Effector CD8-positive, alpha-beta T cell (primary cell): ENCODE results near the gene ADAM12.
"Not testable (repeated sequence)": the region's sequence is repeated elsewhere in the genome, so short reads cannot be mapped to it uniquely, and the experiment has no call there.

Source experiments
- DNase-seq: peaks from one replicate; lab custom pipeline; 2025; lab: John Stamatoyannopoulos, UW

ADAM12 gene

DNA sequence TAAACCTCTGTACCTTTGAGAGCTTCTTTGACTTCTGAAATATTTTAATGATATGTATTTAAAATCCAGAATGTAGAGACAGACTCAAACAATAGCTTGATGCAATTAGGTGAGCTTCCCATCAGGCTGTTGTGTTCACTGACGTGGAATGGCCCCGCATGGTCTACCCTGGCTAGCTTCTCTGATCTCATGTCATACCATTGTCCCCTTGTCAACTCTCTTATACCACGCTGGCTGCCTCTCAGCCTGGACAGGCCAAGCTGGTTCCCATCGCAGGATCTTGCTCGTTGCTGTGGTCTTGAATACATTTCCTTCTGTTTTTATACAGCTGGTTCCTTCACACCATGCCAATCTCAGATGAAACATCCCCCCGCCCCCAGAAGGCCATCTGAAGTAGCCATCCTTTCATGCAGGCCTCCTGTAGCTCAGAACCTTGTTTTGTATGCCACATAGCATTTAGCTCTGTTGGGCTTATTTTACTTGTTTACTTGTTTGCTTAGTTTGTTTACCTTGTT is 407.7 kb downstream of the ADAM12 start:
- no peak for DNase-seq

DNA sequence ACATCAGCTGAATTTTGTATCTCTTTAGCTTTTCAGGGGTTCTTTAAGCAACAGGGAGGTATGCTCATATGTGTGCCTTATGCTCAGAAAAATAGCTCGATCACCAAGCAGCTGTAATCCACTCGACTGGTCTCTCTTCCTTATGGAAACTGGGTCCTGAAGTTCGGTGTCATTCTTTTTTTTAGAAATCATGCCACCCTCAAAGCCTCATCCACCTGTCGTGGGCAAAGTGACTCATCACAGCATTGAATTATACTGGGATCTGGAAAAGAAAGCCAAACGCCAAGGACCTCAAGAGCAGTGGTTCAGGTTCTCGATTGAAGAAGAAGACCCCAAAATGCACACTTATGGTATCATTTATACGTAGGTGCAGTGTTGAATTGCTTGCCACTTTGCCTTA is 408.3 kb downstream of the ADAM12 start:
- DNase-seq, result no peak

DNA sequence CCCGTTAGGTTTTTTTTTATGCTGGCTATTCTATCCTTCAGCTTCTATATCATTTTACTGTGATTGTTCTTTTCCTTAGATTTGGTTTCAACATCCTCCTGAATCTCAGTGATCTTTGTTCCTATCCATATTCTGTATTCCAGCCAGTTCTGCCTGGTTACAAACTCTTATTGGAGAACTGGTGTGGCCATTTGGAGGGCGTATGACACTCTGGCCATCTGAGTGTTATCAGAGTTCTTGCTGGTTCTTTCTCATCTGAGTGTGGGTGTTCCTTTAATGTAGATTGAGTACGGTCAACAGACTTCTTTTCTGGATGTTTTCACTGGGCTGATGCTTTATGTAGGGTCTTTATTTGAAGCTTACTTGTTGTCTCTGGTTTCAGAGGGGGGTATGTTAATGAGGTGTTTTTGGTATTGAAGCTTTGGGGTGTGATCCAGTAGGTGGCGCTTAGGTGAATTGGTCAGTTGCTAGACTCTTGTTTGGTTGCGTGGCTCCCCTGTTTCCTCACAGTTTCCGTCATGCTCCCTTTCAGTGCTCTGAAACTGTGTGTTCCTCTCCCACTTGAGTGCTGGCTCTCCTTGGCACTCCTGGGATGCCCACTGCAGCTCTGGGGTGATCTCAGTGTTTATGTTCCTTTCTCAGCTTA is 411.2 kb downstream of the ADAM12 start:
- no peak for DNase-seq

GRCh38 chr10:125970077-125970630 is 418.1 kb downstream of the ADAM12 start:
- not testable (repeated sequence) for DNase-seq

- DNase-seq, result no peak
Observed at GRCh38 chr10:125967533-125967932, 420.7 kb downstream of the ADAM12 start.

DNA sequence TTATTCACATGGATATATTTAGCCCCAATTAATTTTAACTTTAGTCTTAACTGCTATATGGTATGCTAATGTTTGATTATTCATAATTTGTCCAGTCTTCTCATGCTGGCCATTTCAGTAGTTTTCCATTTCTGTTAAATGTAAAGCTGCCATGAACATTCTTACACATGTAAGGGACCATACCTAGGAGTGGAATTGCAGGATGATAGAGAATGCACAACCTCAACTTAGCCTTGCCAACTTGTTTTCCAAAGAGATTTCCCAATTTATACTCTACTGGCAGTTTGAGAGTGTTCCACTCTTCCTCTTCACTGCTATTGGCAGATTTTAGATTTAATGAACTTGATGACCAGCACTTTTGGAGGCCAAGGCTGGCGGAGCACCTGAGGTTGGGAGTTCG is 423.7 kb downstream of the ADAM12 start:
- no peak for DNase-seq
